IPS DF 6.9 (cell line): ENCODE data around the gene RTTN.

Experiments
- DNase-seq: peaks from one replicate; pipeline ENCODE4 v3.0.0-alpha.2; 2013; ENCODE audit warnings: low read depth, low spot score
- H3K27ac ChIP-seq: one replicate; pipeline ENCODE4 v1.5.1; 2013; ENCODE audit warnings: low read length, control low read depth
- H3K27me3 ChIP-seq: 2 replicates; pipeline ENCODE4 v1.6.1; 2013; ENCODE audit warnings: mild to moderate bottlenecking, low read length; ENCODE audit not compliant: control insufficient read depth, insufficient read depth
- H3K36me3 ChIP-seq: 2 replicates; pipeline ENCODE4 v1.6.1; 2013; ENCODE audit warnings: low read length; ENCODE audit not compliant: control insufficient read depth, insufficient read depth
- H3K4me1 ChIP-seq: 2 replicates; pipeline ENCODE4 v1.6.1; 2013; ENCODE audit warnings: low read length; ENCODE audit not compliant: control insufficient read depth, insufficient read depth
- H3K4me3 ChIP-seq: 2 replicates; pipeline ENCODE4 v1.5.1; 2013; ENCODE audit warnings: mild to moderate bottlenecking, low read length
- H3K9me3 ChIP-seq: 2 replicates; pipeline ENCODE4 v1.6.1; 2013; ENCODE audit warnings: low read length, inconsistent platforms; ENCODE audit not compliant: control insufficient read depth, insufficient read depth
- WGBS: extraction: QIAGEN DNeasy Blood & Tissue Kit; methylation state at CpG from one replicate; pipeline ENCODE4 v1.1.7; 2013; ENCODE audit warnings: mixed read lengths, missing lambda C conversion rate; ENCODE audit not compliant: insufficient read length, insufficient coverage; 5-methylcytosine and 5-hydroxymethylcytosine counted together

RTTN gene

DNA sequence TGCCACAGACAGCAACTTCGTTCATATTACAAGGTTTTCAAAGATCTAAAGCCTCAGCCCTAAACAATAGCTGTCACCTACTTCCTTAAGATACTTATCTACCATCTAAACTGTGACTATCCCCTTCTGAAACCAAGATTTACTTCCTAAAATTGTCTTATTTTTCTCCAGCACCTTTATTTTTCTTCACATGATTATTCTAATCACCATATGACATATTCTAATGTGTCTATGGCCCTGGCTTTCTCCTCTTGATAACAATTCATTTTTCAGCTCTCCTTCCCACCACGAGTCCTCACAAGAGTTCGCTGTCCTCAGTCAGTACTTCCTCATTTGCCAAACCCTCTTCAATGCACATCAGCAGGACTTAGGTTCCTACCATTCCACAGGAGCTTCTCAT is 53.9 kb downstream of the RTTN start:
- no CpG with 5 or more reads among the region's 3 CpGs for WGBS
- no peak for DNase-seq

DNA sequence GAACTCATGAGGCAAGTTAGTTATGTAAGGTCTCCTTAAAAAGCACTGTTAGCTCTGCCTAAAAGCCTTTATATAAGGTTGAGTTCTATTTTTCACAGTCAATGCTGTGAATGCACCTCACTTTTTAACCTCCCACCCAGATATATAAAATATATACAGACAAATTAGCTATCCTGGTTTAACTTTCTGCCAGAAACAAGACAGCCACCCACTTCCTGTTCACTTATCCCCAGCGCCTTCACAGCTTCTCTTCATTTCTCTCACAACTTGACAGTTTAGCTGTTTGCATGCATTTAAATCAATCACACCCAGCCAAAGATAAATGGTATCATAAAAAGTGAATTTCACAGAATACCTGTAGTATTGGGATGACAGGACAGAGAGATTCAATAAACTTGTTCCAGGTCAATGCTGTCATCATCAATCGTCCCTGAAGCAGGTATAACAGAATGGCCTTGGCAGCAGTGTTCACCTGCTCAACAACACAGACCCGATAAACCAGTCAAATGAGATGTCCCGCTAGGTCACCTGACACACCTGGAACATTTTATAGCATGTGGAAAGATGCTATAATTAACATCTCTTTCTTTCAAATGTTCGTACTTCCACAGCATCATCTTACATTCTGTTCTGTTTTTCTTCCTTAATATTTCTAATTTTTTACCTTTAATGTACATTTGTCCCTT is 55.7 kb downstream of the RTTN start:
- no peak overlapping the region for H3K4me3 ChIP-seq
- no peaks in the 10 kb centered on the region for H3K9me3 ChIP-seq
- DNase-seq = no peak
- no peak overlapping the region for H3K27ac ChIP-seq
- H3K4me1 ChIP-seq = no peaks in the 10 kb centered on the region
- 100% methylated on average over 1 of the region's 5 CpGs for WGBS
- H3K36me3 ChIP-seq = no peaks in the 10 kb centered on the region; the same call in 1 of the 2 replicates
- no peaks in the 10 kb centered on the region for H3K27me3 ChIP-seq

More for the DNA sequence above, 53.9 kb downstream of the RTTN start:
- no peaks in the 10 kb centered on the region; the same call in 1 of the 2 replicates for H3K36me3 ChIP-seq
- no peak overlapping the region for H3K27ac ChIP-seq
- H3K9me3 ChIP-seq = no peaks in the 10 kb centered on the region
- H3K4me1 ChIP-seq = no peaks in the 10 kb centered on the region
- no peaks in the 10 kb centered on the region for H3K27me3 ChIP-seq
- H3K4me3 ChIP-seq = no peak overlapping the region

DNA sequence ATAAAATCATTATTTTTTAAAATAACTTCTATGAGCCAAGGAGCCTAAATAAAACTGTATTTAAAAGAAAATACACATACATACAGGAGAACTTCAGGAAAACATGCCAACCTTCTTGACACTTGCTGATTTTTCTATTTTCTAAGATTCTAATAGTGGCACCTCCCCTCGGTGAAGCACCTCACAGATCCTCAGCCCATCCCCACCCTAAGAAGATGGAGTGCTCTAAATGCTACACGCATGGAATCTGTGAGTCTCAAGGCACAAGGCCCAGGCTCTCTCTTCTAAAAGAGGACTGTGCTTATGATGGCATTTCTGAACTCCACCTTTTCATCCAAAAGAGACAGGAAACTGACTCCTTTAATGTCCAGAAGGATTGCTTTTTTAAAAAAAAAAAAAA is 56.3 kb downstream of the RTTN start:
- no peaks in the 10 kb centered on the region for H3K4me1 ChIP-seq
- no peak for DNase-seq
- H3K27me3 ChIP-seq = no peaks in the 10 kb centered on the region
- no CpG with 5 or more reads among the region's 2 CpGs for WGBS
- no peak overlapping the region for H3K4me3 ChIP-seq
- H3K27ac ChIP-seq = no peak overlapping the region
- no peaks in the 10 kb centered on the region; the same call in 1 of the 2 replicates for H3K36me3 ChIP-seq
- H3K9me3 ChIP-seq = no peaks in the 10 kb centered on the region

- Histone ChIP-seq H3K4me3 (no peak overlapping the region), H3K9me3 (no peaks in the 10 kb centered on the region), H3K27ac (no peak overlapping the region), H3K27me3 (no peaks in the 10 kb centered on the region), H3K4me1 (no peaks in the 10 kb centered on the region), H3K36me3 (no peaks in the 10 kb centered on the region; the same call in 1 of the 2 replicates)
- no CpG with 5 or more reads among the region's 8 CpGs for WGBS
- DNase-seq = no peak
These were observed 57.2 kb downstream of the RTTN start for GRCh38 chr18:70148039-70148938.

DNA sequence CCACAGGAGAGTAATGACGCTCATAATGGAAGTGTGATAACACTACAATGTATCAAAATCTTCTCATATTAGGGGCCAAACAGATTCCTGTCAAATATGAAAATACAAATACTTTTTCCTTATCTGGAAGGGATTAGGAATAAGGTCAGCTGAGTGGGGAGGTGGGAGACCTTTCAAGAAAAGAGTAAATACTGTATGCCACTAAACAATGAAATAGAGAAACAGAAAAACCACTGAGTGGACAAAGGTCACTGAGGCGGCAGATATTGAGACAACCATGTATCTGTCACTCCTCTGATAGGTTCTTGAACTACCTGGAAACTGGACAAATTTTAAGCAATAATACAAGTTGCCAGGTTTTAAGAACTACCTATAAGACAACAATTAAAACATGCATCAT is 59.3 kb downstream of the RTTN start:
- no CpG with 5 or more reads among the region's 2 CpGs for WGBS
- H3K36me3 ChIP-seq = no peaks in the 10 kb centered on the region; the same call in 1 of the 2 replicates
- no peak overlapping the region for H3K27ac ChIP-seq
- H3K4me1 ChIP-seq = no peaks in the 10 kb centered on the region
- H3K27me3 ChIP-seq = no peaks in the 10 kb centered on the region
- H3K4me3 ChIP-seq = no peak overlapping the region
- no peak for DNase-seq
- H3K9me3 ChIP-seq = no peaks in the 10 kb centered on the region

DNA sequence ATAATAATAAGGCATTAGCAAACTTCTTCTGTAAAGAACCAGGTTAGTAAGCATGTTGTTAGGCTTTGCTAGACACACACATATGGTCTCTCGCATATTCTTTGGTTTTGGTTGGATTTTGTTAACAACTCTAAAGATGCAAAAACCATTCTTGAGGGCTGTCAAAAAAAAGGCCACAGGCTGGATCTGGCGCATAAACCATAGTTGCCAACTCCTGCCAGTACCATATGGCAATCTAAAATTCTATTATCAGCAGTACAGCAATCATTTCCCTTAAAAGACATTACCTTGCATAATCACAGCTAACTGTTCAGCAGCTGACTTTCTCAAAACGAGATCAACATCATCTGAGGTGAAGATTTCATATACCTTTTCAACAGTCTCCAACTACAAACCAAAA is 63.5 kb downstream of the RTTN start:
- H3K27me3 ChIP-seq = no peaks in the 10 kb centered on the region
- H3K4me1 ChIP-seq = no peaks in the 10 kb centered on the region
- WGBS = no CpG with 5 or more reads among the region's 3 CpGs
- H3K36me3 ChIP-seq = no peaks in the 10 kb centered on the region
- no peaks in the 10 kb centered on the region for H3K9me3 ChIP-seq
- DNase-seq = no peak
- H3K4me3 ChIP-seq = no peak overlapping the region
- no peak overlapping the region for H3K27ac ChIP-seq

DNA sequence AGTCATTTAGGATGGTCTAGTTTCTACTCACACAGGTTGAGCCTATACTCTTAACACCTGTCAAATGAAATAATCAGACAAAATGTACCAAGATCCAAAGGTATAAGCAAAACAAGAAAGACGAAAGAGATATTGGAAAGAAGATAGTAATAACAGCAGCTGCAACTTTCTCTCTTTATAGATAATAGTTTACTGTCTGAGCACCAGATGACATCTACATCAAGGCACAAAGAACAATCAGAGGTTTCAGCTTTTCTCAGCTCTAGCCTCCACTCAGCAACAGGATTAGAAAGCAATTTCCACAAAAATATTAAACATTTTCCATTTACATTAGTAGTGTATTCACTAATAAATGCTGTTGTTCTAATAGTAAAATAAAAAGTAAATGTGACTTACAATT is 66.3 kb downstream of the RTTN start:
- Histone ChIP-seq H3K4me1 (no peaks in the 10 kb centered on the region), H3K27me3 (no peaks in the 10 kb centered on the region), H3K36me3 (no peaks in the 10 kb centered on the region), H3K27ac (no peak overlapping the region), H3K4me3 (no peak overlapping the region), H3K9me3 (no peaks in the 10 kb centered on the region)
- no CpG with 5 or more reads among the region's 1 CpG for WGBS
- DNase-seq = no peak

DNA sequence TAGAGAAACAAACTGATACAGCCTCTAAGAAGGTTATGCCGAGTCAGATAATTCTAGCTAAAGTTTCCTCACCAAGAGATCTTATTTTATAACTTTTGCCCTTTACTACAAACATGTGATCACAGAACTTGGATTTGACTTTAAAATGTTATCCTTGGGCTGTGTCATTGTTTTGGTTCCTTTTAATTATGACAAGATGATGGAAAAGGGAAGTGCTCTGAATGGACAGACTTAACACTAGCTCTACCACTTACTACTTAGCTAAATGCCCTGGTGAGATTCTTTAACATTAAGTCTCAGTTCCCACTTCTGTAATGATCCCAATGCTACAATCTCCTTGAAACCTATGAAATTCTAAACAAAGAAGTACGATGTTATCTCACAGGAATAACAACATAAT is 69.9 kb downstream of the RTTN start:
- Histone ChIP-seq H3K36me3 (no peaks in the 10 kb centered on the region), H3K4me1 (no peaks in the 10 kb centered on the region), H3K4me3 (no peak overlapping the region), H3K9me3 (no peaks in the 10 kb centered on the region), H3K27me3 (no peaks in the 10 kb centered on the region), H3K27ac (no peak overlapping the region)
- DNase-seq = no peak
- WGBS = no CpG with 5 or more reads among the region's 2 CpGs

DNA sequence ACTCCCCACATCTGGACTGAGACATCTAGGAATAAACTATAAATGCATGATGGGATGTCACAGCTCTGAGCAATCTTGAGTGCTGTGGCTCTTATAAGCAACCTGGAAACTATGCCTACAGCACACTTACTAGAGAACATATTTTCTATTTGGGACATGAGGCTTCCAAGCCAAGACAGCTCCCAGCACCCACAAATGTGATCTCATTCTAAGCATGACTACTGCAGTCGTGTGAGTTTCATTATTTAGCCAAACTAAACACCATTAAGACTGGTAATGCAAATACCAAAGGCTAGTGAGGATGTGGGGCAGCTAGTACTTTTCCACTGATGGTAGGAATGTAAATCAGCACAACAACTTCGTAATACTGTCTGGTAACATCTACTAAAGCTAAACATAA is 72.5 kb downstream of the RTTN start:
- H3K27me3 ChIP-seq = no peaks in the 10 kb centered on the region
- DNase-seq = no peak
- H3K27ac ChIP-seq = no peak overlapping the region
- no peak overlapping the region for H3K4me3 ChIP-seq
- no peaks in the 10 kb centered on the region for H3K4me1 ChIP-seq
- no peaks in the 10 kb centered on the region for H3K36me3 ChIP-seq
- WGBS = no CpG with 5 or more reads among the region's 2 CpGs
- H3K9me3 ChIP-seq = no peaks in the 10 kb centered on the region

- no CpG with 5 or more reads among the region's 2 CpGs for WGBS
- no peaks in the 10 kb centered on the region for H3K36me3 ChIP-seq
- H3K4me3 ChIP-seq = no peak overlapping the region
- H3K27ac ChIP-seq = no peak overlapping the region
- no peaks in the 10 kb centered on the region for H3K9me3 ChIP-seq
- H3K27me3 ChIP-seq = no peaks in the 10 kb centered on the region
- H3K4me1 ChIP-seq = no peaks in the 10 kb centered on the region
- no peak for DNase-seq
These were observed 77.2 kb downstream of the RTTN start for GRCh38 chr18:70128271-70128670.
